Measurements from ENCODE around the gene AUTS2. TPM values are rescaled to one million over a fixed set of nuclear protein-coding genes. Genes with fewer than 3 reads are reported as not detected.

AUTS2 gene
- total and polyA plus RNA-seq, 2 of the 8 experiments (the other 6 are each of a cell fraction or from before 2014, with no cell fraction given), result 25.9 to 101 TPM

DNA sequence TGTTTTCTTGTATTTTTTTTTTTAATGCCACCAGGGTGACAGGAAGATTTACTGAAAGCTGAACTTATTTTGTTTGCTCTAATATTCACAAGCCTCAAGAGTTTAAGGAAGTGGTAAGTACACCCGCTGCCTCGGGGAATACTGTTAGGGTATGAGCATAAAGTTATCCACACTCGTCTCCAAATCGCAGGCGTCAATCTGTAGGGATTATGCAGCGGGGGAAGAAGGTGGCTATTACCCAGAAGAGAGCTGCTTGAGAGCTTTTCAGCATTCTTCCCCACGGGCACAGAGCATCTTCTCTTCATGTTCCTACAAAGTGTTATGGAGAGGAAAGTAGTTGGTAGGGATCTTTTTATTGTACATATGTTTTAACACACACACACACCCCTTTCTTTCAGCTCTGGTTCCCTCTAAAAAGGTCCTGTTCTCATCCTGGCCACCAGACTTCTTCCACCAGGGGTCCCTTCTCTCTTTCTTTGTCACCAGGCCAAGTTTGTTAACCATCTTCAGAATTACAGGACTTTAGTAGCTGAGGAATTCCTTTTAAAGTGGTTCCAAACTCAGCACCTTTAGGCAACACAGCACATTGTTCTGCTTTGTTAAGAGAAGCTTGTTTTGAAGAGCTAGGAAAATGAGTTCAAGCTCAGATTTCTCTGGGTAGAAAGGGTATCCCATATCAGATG lies 1122.1 kb downstream of the AUTS2 start:
- no peaks in the 10 kb centered on the region for H3K23me2 ChIP-seq (ENCODE audit: low read depth, low read length)
- no peak overlapping the region for H2AFZ ChIP-seq (ENCODE audit: low read length)
- H3K4ac ChIP-seq (replicated peaks; ENCODE audit: insufficient read length, low read depth, low read length), result no peak overlapping the region
- H2BK5ac ChIP-seq (ENCODE audit: low read depth, low read length), result no peak overlapping the region
- WGBS, 2 experiments (ENCODE audit: extremely low coverage in 1 of 2, insufficient coverage in 1 of 2, insufficient read length in 1 of 2, insufficient replicate concordance in 2 of 2, low coverage in 1 of 2, low lambda C conversion rate in 2 of 2, missing lambda C conversion rate in 1 of 2), result 92% methylated on average over 7 of the region's 7 CpGs; no CpG with 5 or more reads in 1 of the 2 experiments
- H3K4me1 ChIP-seq (replicated peaks in 1 of 4; ENCODE audit: control insufficient read depth in 3 of 4, insufficient read depth in 4 of 4, low read length in 3 of 4), result peaks cover 1 to 21% (median 7%) of the 10 kb centered on the region in 4 experiments; a peak in 6 of 7 replicates
- H3K27me3 ChIP-seq (replicated peaks in 1 of 4; ENCODE audit: control insufficient read depth in 3 of 4, extremely low read depth in 1 of 4, insufficient read depth in 3 of 4, low read length in 3 of 4), result no peaks in the 10 kb centered on the region
- H3K27ac ChIP-seq (ENCODE audit: low read depth, low read length), result no peak overlapping the region
- H3K14ac ChIP-seq (ENCODE audit: insufficient read length), result no peak overlapping the region
- peaks cover 3% of the 10 kb centered on the region; the same call in 1 of the 2 replicates for H3K79me1 ChIP-seq (ENCODE audit: low read depth, low read length)
- H3K4me3 ChIP-seq (ENCODE audit: extremely low read depth in 1 of 4, insufficient read depth in 2 of 4, low read depth in 3 of 4, low read length in 4 of 4), result no peak overlapping the region
- no peak overlapping the region for H4K5ac ChIP-seq (ENCODE audit: insufficient read length, low read depth, low read length)
- no peak overlapping the region for H3K23ac ChIP-seq (ENCODE audit: insufficient read length)
- no peaks in the 10 kb centered on the region for H3K9me3 ChIP-seq (ENCODE audit: insufficient read depth in 2 of 2, low read depth in 1 of 2, low read length in 1 of 2)
- POLR2A ChIA-PET (ENCODE audit: partially characterized antibody), result interaction anchor here (0.6 to 1.6 kb wide), 3 partner anchors 10 to 32 kb away, joined by 3 to 6 read pairs (median 5); no protein-coding TSS in a partner anchor
- H4K91ac ChIP-seq (replicated peaks; ENCODE audit: insufficient read length, low read length), result no peak overlapping the region
- H4K8ac ChIP-seq (ENCODE audit: extremely low read depth, insufficient read depth, low read length), result no peak overlapping the region
- H3K36me3 ChIP-seq (ENCODE audit: control insufficient read depth in 2 of 4, insufficient read depth in 4 of 4, low read length in 3 of 4), result peaks cover 0 to 19% (median 0%) of the 10 kb centered on the region in 4 experiments; a peak in 3 of 8 replicates
- H3K79me2 ChIP-seq (ENCODE audit: control insufficient read depth in 1 of 2, insufficient read depth in 2 of 2, low read length in 2 of 2), result peaks cover 22 to 97% of the 10 kb centered on the region in 2 experiments
- CTCF ChIA-PET (ENCODE audit: partially characterized antibody), result interaction anchor here (0.7 to 2.7 kb wide), 11 partner anchors 9 to 135 kb away, joined by 3 to 16 read pairs (median 4); no protein-coding TSS in a partner anchor
- FAIRE-seq (no peak), DNase-seq (ENCODE audit: low read depth in 1 of 2, low spot score in 2 of 2) (no peak)
- H2BK15ac ChIP-seq (ENCODE audit: low read length), result no peak overlapping the region
- H2BK20ac ChIP-seq (ENCODE audit: low read length), result no peak overlapping the region
- H2AK5ac ChIP-seq (ENCODE audit: low read depth, low read length), result no peak overlapping the region
- H3K9ac ChIP-seq (replicated peaks in 1 of 4; ENCODE audit: extremely low read depth in 1 of 4, low read depth in 3 of 4, low read length in 3 of 4), result no peak overlapping the region
- TF ChIP-seq RAD21 (IDR thresholded peaks at IDR 0.05 in 1 of 2, conservative IDR thresholded peaks at IDR 0.05 in 1 of 2; ENCODE audit: low read depth in 2 of 2, low read length in 2 of 2) (peak in 1 of 2 experiments; percentile 15; a peak in 1 of 4 replicates), RXRA (IDR thresholded peaks at IDR 0.05; ENCODE audit: insufficient read depth, low read depth, low read length) (no peak)
- TF ChIP-seq, protein P1, sequence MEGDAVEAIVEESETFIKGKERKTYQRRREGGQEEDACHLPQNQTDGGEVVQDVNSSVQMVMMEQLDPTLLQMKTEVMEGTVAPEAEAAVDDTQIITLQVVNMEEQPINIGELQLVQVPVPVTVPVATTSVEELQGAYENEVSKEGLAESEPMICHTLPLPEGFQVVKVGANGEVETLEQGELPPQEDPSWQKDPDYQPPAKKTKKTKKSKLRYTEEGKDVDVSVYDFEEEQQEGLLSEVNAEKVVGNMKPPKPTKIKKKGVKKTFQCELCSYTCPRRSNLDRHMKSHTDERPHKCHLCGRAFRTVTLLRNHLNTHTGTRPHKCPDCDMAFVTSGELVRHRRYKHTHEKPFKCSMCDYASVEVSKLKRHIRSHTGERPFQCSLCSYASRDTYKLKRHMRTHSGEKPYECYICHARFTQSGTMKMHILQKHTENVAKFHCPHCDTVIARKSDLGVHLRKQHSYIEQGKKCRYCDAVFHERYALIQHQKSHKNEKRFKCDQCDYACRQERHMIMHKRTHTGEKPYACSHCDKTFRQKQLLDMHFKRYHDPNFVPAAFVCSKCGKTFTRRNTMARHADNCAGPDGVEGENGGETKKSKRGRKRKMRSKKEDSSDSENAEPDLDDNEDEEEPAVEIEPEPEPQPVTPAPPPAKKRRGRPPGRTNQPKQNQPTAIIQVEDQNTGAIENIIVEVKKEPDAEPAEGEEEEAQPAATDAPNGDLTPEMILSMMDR (IDR thresholded peaks at IDR 0.05; ENCODE audit: control extremely low read depth in 1 of 3, insufficient read depth in 1 of 3, low read depth in 1 of 3, low read length in 3 of 3), result peak in 2 of 3 experiments; percentile 9 to 13; a peak in 2 of 4 replicates
- H3K18ac ChIP-seq (ENCODE audit: extremely low read depth, low read length), result no peak overlapping the region
- peaks cover 30 to 38% of the 10 kb centered on the region in 2 experiments for H4K20me1 ChIP-seq (replicated peaks in 1 of 2; ENCODE audit: control insufficient read depth in 1 of 2, insufficient read depth in 2 of 2, low read length in 2 of 2)
- no peak overlapping the region for H3K56ac ChIP-seq (replicated peaks; ENCODE audit: insufficient read length, low read depth, low read length)
- H3K4me2 ChIP-seq (ENCODE audit: insufficient read depth in 1 of 2, low read depth in 2 of 2, low read length in 2 of 2), result no peak overlapping the region
- no peak overlapping the region for H2BK12ac ChIP-seq (ENCODE audit: low read depth, low read length)
- H2BK120ac ChIP-seq (replicated peaks; ENCODE audit: low read depth, low read length), result no peak overlapping the region
